A673 (cell line): ENCODE results near the gene ERVW-1. TPM values are rescaled to one million over a fixed set of nuclear protein-coding genes. Genes with fewer than 3 reads are reported as not detected.

Experiments used
- BruUV-seq: library from RNA; stranded (reverse); fragments of 400-500 nt; replicated peaks from 2 replicates; lab custom pipeline; 2021; lab: Mats Ljungman, UMichigan
- CTCF ChIA-PET: fragments of 300-600 bp; sonication (Branson Sonifier 250); formaldehyde crosslinking; loops from one replicate; lab custom pipeline; 2022; ENCODE audit warnings: antibody characterized with exemption; lab: Charles Lee
- POLR2A ChIA-PET: fragments of 300-600 bp; sonication (Branson Sonifier 250); formaldehyde crosslinking; loops from one replicate; lab custom pipeline; 2022; ENCODE audit warnings: antibody characterized with exemption; ENCODE audit not compliant: low non-redundant PET; lab: Charles Lee
- DNase-seq: peaks from one replicate; pipeline ENCODE4 v3.0.0-alpha.2; 2015; ENCODE audit warnings: low spot score
- H3K27ac ChIP-seq: fragments of 200-600 bp; sonication (generic); 2 replicates; pipeline ENCODE4 v1.5.1; 2016; ENCODE audit warnings: mixed run types, low read depth, mild to moderate bottlenecking, mixed read lengths, antibody characterized with exemption, low read length; ENCODE audit not compliant: poor library complexity, severe bottlenecking
- H3K27me3 ChIP-seq: fragments of 200-600 bp; sonication (generic); replicated peaks from 2 replicates; pipeline ENCODE4 v1.6.1; 2017; ENCODE audit warnings: mixed run types, low read depth, mild to moderate bottlenecking, mixed read lengths, antibody characterized with exemption, low read length; ENCODE audit not compliant: insufficient read depth, poor library complexity
- H3K36me3 ChIP-seq: fragments of 200-600 bp; sonication (generic); 2 replicates; pipeline ENCODE4 v1.6.1; 2016; ENCODE audit warnings: mixed run types, mild to moderate bottlenecking, mixed read lengths, antibody characterized with exemption, low read length; ENCODE audit not compliant: insufficient read depth, poor library complexity, severe bottlenecking
- H3K4me1 ChIP-seq: fragments of 200-600 bp; sonication (generic); 2 replicates; pipeline ENCODE4 v1.6.1; 2017; ENCODE audit warnings: mixed run types, mild to moderate bottlenecking, mixed read lengths, antibody characterized with exemption, low read length; ENCODE audit not compliant: insufficient read depth, poor library complexity, severe bottlenecking
- H3K4me3 ChIP-seq: fragments of 200-600 bp; sonication (generic); 2 replicates; pipeline ENCODE4 v1.5.1; 2016; ENCODE audit warnings: low read depth, mixed run types, mild to moderate bottlenecking, mixed read lengths, low read length; ENCODE audit not compliant: poor library complexity, severe bottlenecking
- H3K9me3 ChIP-seq: fragments of 200-600 bp; sonication (generic); 2 replicates; pipeline ENCODE4 v1.6.1; 2016; ENCODE audit warnings: mixed run types, low read depth, mild to moderate bottlenecking, mixed read lengths, antibody characterized with exemption, low read length; ENCODE audit not compliant: poor library complexity, severe bottlenecking
- EZH2 ChIP-seq: fragments of 200-600 bp; sonication (generic); IDR thresholded peaks from 2 replicates; pipeline ENCODE4 v1.6.1; 2017; ENCODE audit warnings: borderline replicate concordance, low read depth, mild to moderate bottlenecking, mixed read lengths, antibody characterized with exemption, low read length; ENCODE audit not compliant: poor library complexity, severe bottlenecking
- intact Hi-C: fragments of 100-400 bp; cut with micrococcal nuclease; formaldehyde crosslinking; loops from one replicate; pipeline ENCODE4 v1.10.0; 2022; ENCODE audit not compliant: unreplicated experiment
- total RNA-seq: library from RNA; stranded (reverse); gene quantifications from 2 replicates; pipeline ENCODE4 v1.2.3, GENCODE V29; 2021
- TF ChIP-seq, protein P1 (sequence below): fragments of 300-800, 200-600 bp; sonication (generic); conservative IDR thresholded peaks from 2 replicates; pipeline ENCODE4 v1.5.1; 2017; ENCODE audit warnings: low read depth, mild to moderate bottlenecking, antibody characterized with exemption, low read length, moderate library complexity, mixed read lengths

Gene ERVW-1
- total RNA-seq, 1 experiment from 2014 or later: not detected

DNA sequence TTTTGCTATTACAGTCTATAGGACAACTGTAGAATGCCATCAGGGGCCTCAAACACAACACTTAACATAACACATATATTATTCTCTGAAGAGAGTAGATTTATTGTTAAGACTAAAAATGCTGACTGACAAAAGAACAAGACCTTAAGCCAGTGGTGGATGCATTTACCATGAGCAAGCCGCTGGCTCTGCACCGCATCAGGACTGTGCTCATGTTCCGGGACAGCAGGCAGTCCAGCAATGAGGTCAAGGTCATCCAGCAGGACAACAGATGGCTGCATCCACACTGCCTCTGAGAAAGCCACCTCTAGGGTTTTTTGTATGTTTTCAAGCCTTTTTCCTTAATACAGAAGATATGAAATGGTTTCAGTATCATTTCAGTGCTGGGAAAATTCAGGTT lies 26.8 kb upstream of the ERVW-1 start:
- ChIA-PET CTCF (no interaction called here), POLR2A (no interaction called here)
- no peak overlapping the region for H3K27ac ChIP-seq
- no TSS peak for BruUV-seq
- H3K36me3 ChIP-seq: no peaks in the 10 kb centered on the region
- no peaks in the 10 kb centered on the region for H3K27me3 ChIP-seq
- no peak for DNase-seq
- H3K4me3 ChIP-seq: no peak overlapping the region
- H3K9me3 ChIP-seq: no peaks in the 10 kb centered on the region
- intact Hi-C loops: no loop called here
- H3K4me1 ChIP-seq: no peaks in the 10 kb centered on the region
- TF ChIP-seq EZH2: no peak
- TF ChIP-seq, protein P1, sequence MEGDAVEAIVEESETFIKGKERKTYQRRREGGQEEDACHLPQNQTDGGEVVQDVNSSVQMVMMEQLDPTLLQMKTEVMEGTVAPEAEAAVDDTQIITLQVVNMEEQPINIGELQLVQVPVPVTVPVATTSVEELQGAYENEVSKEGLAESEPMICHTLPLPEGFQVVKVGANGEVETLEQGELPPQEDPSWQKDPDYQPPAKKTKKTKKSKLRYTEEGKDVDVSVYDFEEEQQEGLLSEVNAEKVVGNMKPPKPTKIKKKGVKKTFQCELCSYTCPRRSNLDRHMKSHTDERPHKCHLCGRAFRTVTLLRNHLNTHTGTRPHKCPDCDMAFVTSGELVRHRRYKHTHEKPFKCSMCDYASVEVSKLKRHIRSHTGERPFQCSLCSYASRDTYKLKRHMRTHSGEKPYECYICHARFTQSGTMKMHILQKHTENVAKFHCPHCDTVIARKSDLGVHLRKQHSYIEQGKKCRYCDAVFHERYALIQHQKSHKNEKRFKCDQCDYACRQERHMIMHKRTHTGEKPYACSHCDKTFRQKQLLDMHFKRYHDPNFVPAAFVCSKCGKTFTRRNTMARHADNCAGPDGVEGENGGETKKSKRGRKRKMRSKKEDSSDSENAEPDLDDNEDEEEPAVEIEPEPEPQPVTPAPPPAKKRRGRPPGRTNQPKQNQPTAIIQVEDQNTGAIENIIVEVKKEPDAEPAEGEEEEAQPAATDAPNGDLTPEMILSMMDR: no peak

DNA sequence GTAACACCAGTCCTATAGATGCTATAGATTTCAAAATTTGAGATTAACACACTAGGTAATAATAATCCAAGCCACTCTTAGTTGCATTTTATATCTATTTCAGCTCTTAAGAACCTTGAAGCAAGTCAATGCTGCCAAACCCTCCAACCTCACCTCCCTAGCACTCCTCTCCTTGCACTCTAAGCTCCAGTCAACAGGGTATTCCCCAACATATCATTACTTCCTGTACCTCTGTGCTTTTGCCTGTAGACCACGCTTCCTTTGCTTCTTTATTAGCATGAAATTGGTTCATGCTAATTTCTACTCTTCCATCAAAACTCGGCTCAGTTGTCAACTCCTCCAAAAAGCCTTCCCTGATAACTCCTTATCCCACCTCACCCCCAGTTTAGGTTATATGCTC lies 26.0 kb upstream of the ERVW-1 start:
- no peaks in the 10 kb centered on the region for H3K36me3 ChIP-seq
- no peak overlapping the region for H3K27ac ChIP-seq
- no peaks in the 10 kb centered on the region for H3K4me1 ChIP-seq
- no peak for DNase-seq
- no peak overlapping the region for H3K4me3 ChIP-seq
- ChIA-PET CTCF (no interaction called here), POLR2A (no interaction called here)
- intact Hi-C loops: no loop called here
- TF ChIP-seq EZH2: no peak
- TF ChIP-seq, protein P1: no peak
- BruUV-seq: no TSS peak
- no peaks in the 10 kb centered on the region for H3K27me3 ChIP-seq
- no peaks in the 10 kb centered on the region for H3K9me3 ChIP-seq

DNA sequence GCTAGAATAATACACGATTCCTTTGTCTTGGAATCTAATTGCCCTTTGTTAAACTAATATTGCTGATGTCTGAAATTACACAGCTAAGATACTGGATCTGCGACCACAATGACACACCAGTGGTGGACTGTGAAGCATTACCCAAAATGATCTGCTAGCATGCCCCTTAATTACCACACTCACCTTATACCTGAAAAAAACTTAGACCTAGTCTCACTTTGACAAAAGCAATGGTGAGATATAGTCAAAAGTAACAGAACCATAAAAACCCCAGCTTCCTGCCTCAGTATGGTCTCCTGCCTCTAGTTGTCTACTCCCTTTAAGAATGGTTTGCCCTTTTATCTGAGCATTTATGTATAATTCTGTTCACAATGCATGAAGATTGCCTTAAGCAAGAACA lies 20.8 kb upstream of the ERVW-1 start:
- no peak for TF ChIP-seq EZH2
- TF ChIP-seq, protein P1: no peak
- no peak for DNase-seq
- CTCF ChIA-PET: no interaction called here
- no TSS peak for BruUV-seq
- no peak overlapping the region for H3K4me3 ChIP-seq
- intact Hi-C loops: no loop called here
- H3K36me3 ChIP-seq: no peaks in the 10 kb centered on the region
- H3K9me3 ChIP-seq: no peaks in the 10 kb centered on the region
- no peak overlapping the region for H3K27ac ChIP-seq
- no peaks in the 10 kb centered on the region for H3K27me3 ChIP-seq
- POLR2A ChIA-PET: no interaction called here
- H3K4me1 ChIP-seq: no peaks in the 10 kb centered on the region
